Adipocyte (in vitro differentiated cells): ENCODE measurements around the gene SNRPD3.
A peak's percentile ranks its signal among the peaks of the same experiment; 100 is the strongest.

Experiments
- DNase-seq: peaks from one replicate; pipeline ENCODE4 v3.0.0-alpha.2; 2015; ENCODE audit warnings: low read depth
- H3K27me3 ChIP-seq: replicated peaks from 2 replicates; pipeline ENCODE4 v1.7.0; 2013; ENCODE audit warnings: mild to moderate bottlenecking, low read length, moderate library complexity; ENCODE audit not compliant: control insufficient read depth, insufficient read depth
- H3K36me3 ChIP-seq: 2 replicates; pipeline ENCODE4 v1.7.0; 2013; ENCODE audit warnings: low read length, mild to moderate bottlenecking, moderate library complexity; ENCODE audit not compliant: control insufficient read depth, insufficient read depth, severe bottlenecking
- H3K4me1 ChIP-seq: 2 replicates; pipeline ENCODE4 v1.7.0; 2013; ENCODE audit warnings: mild to moderate bottlenecking, low read length, moderate library complexity; ENCODE audit not compliant: control insufficient read depth, insufficient read depth
- H3K4me3 ChIP-seq: 2 replicates; pipeline ENCODE4 v1.7.0; 2013; ENCODE audit warnings: mild to moderate bottlenecking, low read length, moderate library complexity
- H3K9ac ChIP-seq: 2 replicates; pipeline ENCODE4 v1.7.0; 2013; ENCODE audit warnings: mild to moderate bottlenecking, low read length, moderate library complexity
- H3K9me3 ChIP-seq: 2 replicates; pipeline ENCODE4 v1.7.0; 2013; ENCODE audit warnings: mild to moderate bottlenecking, low read length, moderate library complexity; ENCODE audit not compliant: control insufficient read depth

SNRPD3 gene

DNA sequence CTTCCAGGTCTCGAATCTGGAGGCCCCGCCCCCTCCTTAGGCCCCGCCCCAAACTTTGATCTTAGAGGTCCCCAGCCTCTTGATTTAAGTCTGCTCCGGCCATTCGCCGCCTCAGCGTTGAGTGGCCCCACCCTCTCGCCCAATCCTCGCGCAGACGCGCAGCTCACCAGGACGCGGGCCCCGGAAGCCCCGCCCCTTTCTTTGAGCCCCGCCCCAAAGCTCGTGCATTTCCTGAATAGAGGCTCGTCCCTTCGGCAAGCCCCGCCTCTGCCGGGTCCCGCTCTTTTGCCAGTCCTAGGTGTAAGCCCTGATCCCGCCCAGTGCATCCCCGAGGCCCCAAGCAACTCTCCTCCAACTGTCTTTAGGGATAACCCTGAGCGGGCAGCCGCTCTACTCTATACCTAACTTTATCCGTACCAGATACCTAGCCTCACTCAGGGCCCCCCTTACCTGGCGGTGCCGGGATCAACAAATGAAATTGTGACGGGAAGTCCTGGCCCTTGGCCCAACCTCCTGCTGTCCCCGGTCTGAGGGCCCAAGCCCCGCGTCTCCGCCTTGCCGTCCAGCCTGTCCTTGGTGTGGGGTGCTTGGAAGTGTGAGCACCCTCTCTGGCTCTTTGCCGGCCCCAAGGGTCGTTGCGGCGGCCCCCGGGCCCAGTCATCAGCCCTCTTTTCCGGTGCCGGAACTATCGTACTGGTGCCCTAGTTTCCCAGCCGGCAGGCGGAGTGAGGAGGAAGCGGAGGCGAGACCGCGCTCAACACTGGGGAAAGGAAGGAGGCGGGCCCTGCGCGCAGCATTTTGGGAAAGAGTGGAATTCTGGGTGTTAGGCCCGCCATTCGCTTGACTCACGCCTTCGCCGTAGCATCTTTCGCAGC, at the start of gene SNRPD3:
SNRPD3 (plus strand) TSS at position 835 of the 875 bp plus-strand sequence. CDS start 1,676 bp downstream, outside the sequence.
- peaks cover 37% of the 10 kb centered on the region for H3K36me3 ChIP-seq

DNA sequence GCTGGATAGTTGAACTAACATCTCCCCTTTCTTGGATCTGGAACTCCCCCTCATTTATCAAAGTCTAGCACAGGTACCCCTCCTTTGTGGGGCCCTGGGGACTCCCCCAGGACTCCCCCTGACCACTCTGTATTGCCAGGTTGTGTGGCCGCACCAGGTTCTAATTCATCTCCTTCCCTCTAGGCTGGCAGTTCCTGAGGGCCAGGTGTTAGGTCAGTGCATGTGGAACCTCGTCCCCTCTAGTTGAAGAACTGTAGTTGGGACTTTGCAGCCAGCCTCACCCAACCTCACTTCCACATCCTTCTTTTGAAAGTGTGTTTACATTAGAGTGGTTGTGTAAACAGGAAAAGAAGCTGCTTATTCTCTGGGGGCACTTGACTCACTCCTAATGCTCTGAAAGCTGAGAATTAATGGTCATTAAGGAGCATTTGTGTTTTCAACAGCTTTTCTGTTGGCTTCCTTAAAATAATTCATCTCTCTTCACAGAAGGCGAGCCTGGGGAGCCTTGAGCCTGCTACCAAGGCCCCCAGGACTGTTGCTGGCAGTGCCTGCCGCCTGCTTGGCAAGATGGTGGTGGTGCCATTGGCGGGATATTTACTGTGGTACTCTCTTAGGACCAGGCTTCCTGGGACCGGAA, 48.9 kb upstream of the SNRPD3 start:
- no peaks in the 10 kb centered on the region for H3K9me3 ChIP-seq
- DNase-seq: peak; percentile 38
- H3K4me1 ChIP-seq: peaks cover 46% of the 10 kb centered on the region
- H3K9ac ChIP-seq: no peak overlapping the region
- H3K36me3 ChIP-seq: no peaks in the 10 kb centered on the region
- H3K27me3 ChIP-seq: no peaks in the 10 kb centered on the region
- H3K4me3 ChIP-seq: no peak overlapping the region

More for the DNA sequence above, at the start of gene SNRPD3:
- H3K9ac ChIP-seq: peak within 1 kb of the TSS; percentile 95
- no peaks in the 10 kb centered on the region for H3K27me3 ChIP-seq
- peak; percentile 100 for DNase-seq
- H3K9me3 ChIP-seq: no peaks in the 10 kb centered on the region
- peaks cover 41% of the 10 kb centered on the region for H3K4me1 ChIP-seq
- H3K4me3 ChIP-seq: peak within 1 kb of the TSS; percentile 93

DNA sequence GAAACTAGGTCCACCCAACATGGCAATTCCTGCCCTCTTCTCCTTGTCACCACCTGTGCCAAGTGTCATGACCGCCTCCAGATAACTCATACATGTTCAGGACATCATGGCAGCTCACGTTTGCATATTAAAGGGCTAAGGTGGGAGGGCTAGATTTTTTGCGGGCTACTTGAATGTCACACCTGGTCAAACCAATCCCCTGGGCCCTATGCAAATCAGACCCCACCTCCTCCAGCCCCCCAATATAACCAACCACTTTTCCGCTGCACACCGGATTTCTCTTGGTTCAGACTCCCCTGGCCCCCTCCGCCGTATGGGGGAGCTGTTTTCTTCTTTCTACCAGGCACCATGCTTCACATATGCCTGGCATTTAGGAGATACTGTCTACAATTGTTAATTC, 48.1 kb upstream of the SNRPD3 start:
- Histone ChIP-seq H3K36me3 (no peaks in the 10 kb centered on the region), H3K4me3 (no peak overlapping the region), H3K4me1 (peaks cover 50% of the 10 kb centered on the region), H3K27me3 (no peaks in the 10 kb centered on the region), H3K9me3 (no peaks in the 10 kb centered on the region), H3K9ac (no peak overlapping the region)
- DNase-seq: no peak

DNA sequence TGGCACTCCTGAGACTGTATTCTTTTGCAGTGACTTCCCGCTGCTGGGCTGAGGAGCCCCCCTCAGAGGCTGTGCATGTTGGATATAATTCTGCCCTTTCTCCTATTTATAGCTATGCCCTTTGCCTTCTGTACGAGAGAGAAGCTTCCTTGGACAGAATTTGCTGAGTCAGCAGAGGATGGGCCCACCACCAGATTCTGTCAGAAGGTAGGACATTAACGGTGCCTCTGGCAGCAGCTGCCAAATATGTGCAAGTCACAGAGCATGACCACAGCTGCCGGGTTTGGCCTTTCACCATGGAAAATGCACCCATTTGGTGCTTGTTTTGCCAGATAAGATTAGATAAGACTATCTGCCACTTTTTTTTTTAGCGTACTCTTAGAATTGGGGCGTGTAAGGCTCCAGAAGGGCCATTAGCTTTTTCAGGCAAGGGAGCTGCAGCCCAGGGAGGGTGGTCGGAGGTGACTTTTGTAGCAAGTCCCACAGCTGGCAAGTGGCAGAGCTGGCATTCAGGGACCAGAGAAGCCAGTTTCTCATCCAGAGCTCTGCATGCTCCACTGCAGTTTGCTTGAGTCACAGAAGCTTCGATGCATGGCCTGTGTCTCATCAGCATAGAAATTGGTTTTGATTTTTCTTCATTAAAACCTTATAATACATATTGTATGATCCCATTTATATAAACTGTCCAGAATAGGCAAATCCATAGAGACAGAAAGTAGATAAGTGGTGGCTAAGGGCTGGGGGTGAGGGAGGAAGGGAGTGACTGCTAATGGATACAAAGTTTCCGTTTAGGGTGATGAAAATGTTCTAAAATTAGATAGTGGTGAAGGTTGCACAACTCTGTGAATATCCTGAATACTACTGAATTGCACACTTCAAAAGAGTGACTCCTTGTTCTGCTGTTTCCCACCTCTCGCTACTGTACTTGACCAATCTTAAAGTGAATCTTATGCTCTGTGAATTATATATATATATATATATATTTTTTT, 44.9 kb upstream of the SNRPD3 start:
- peaks cover 6% of the 10 kb centered on the region for H3K27me3 ChIP-seq
- DNase-seq: peak; percentile 73
- H3K9ac ChIP-seq: no peak overlapping the region
- peaks cover 25% of the 10 kb centered on the region for H3K4me1 ChIP-seq
- H3K9me3 ChIP-seq: no peaks in the 10 kb centered on the region
- H3K4me3 ChIP-seq: peak overlapping the region; percentile 1
- H3K36me3 ChIP-seq: no peaks in the 10 kb centered on the region

DNA sequence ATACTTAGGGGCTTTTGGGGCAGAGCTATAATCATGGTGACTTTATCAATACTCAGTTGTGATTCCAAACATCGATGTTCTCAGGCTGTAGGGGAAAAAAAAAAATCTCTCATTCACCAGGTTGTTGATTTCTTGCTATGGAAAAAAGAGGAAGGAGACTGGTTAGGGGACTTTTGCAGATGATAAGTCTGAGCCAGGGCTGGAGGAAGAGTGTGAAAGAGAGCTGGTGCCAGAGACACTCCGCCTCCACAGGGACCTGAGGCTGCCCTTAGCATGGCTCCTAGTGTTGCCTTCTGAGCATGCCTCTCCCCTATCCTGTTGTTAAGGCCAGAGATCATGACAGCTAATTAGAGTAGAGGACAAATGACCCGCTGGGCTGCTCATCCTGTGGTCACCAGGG, 43.8 kb upstream of the SNRPD3 start:
- Histone ChIP-seq H3K4me3 (no peak overlapping the region), H3K27me3 (peaks cover 6% of the 10 kb centered on the region), H3K9me3 (no peaks in the 10 kb centered on the region), H3K4me1 (peaks cover 30% of the 10 kb centered on the region), H3K36me3 (no peaks in the 10 kb centered on the region), H3K9ac (no peak overlapping the region)
- DNase-seq: no peak

DNA sequence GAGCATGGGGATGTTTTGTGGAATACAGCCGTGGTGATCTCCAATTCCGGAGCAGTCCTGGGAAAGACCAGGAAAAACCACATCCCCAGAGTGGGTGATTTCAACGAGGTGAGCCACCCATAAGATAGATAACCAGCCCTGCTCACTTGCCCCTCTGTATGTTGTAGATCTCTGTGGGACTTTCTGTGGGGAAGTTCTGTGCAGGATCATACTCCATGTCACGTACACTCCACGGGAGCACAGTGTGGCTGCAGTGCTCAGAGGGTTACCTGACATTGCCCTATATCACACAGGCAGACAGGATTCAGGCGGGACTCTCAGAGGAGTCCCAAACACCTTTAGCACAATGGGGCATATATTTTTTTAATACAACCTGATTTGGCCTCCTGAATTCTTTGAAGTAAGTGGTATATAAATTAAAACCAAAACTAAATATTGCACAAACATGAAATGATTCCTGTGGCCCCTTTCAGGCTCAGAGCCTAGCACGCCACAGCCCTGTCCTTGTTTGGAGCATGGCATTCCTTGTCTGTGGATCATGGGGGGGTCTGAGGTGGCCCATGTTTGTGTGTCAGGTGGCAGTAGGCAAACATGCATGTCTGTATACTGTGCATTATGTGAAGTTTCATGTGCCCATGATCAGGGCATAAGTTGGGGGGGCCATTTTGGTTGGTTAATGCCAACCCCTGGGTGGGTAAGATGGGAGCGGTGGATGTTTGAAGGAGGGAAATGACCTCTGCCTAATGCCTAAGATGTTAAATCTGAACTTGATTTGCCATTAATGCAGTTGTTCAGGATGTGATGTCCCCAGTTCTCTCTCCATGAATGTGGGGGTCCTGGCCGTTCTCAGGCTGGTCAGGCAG, 42.2 kb upstream of the SNRPD3 start:
- Histone ChIP-seq H3K9me3 (no peaks in the 10 kb centered on the region), H3K36me3 (no peaks in the 10 kb centered on the region), H3K4me1 (peaks cover 33% of the 10 kb centered on the region), H3K27me3 (peaks cover 6% of the 10 kb centered on the region), H3K4me3 (no peak overlapping the region), H3K9ac (no peak overlapping the region)
- no peak for DNase-seq

DNA sequence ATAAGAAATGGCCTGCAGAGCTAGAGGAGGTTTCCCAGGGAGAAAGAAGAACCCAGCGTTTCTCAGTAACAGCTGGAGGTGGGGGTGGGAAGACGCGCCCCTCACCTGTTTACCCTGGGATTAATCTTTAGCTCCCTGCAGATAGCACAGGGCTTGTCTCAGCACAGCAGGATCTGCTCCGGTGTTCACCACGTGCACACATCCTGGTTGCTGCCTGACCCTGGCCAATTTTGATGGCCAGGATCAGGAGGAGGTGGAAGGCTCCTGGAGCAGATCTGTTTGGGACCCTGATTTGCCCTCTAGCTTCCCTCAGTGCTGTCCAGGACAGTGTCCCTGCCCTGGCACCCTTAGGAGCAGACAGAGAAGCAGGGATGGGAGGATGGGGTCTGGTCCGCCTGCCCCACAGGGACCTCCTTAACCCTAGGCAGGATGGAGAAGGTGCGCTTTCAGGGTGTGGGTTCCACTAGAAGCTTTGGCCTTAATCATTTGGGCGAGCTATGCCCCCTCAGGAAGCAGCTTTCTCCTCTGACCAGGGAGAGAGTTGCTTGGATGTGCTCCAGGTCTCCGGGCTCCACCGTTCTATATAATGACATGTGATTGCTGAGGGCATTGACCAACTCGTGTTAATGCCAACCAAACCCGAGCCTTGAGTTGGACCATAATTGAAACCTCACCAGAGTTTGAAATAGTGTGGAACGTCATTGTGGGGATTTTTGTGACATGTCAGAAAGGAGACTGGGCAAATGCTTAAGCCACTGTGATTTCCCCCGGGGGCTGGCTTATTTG, 41.4 kb upstream of the SNRPD3 start:
- Histone ChIP-seq H3K4me1 (peaks cover 33% of the 10 kb centered on the region), H3K4me3 (no peak overlapping the region), H3K9me3 (no peaks in the 10 kb centered on the region), H3K36me3 (no peaks in the 10 kb centered on the region), H3K27me3 (peaks cover 6% of the 10 kb centered on the region), H3K9ac (no peak overlapping the region)
- no peak for DNase-seq

DNA sequence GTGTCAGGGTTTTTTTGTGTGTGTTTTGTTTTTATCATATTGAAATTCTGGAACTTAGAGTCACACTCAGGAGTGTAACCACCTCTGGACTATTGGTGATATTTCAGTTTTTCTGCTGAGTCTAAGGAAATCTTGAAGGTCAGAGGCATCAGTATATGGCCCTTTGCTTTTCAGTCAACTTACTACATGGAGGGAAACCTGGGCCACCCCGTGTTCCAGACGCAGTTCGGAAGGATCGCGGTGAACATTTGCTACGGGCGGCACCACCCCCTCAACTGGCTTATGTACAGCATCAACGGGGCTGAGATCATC, 40.8 kb upstream of the SNRPD3 start:
- DNase-seq: no peak
- no peak overlapping the region for H3K4me3 ChIP-seq
- no peaks in the 10 kb centered on the region for H3K9me3 ChIP-seq
- H3K9ac ChIP-seq: no peak overlapping the region
- H3K27me3 ChIP-seq: peaks cover 6% of the 10 kb centered on the region
- no peaks in the 10 kb centered on the region for H3K36me3 ChIP-seq
- peaks cover 33% of the 10 kb centered on the region for H3K4me1 ChIP-seq

DNA sequence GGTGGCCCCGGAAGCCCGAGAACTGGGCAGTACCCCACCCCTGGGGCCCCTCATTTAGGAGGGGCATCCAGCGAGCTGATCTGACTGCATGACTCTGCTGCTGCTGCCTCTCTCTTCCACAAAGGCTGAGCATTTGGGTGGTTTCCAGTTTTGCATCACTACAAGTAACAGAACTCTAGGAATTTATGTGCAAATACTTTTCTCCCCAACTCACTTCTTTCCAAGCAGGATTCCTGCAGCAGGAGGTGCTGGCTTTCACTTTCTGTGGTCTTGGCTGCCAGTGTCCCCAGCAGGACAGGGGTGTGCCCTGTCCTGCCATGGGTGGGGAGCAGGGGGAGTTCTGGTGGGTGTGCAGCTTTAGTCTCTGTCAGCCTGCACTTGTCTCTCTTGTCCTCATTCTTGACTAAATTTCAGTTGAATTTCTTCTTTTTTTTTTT, 39.5 kb upstream of the SNRPD3 start:
- H3K4me3 ChIP-seq: peak overlapping the region; percentile 38
- no peaks in the 10 kb centered on the region for H3K36me3 ChIP-seq
- no peaks in the 10 kb centered on the region for H3K9me3 ChIP-seq
- DNase-seq: peak; percentile 96
- H3K27me3 ChIP-seq: peaks cover 6% of the 10 kb centered on the region
- peaks cover 22% of the 10 kb centered on the region for H3K4me1 ChIP-seq
- H3K9ac ChIP-seq: no peak overlapping the region

DNA sequence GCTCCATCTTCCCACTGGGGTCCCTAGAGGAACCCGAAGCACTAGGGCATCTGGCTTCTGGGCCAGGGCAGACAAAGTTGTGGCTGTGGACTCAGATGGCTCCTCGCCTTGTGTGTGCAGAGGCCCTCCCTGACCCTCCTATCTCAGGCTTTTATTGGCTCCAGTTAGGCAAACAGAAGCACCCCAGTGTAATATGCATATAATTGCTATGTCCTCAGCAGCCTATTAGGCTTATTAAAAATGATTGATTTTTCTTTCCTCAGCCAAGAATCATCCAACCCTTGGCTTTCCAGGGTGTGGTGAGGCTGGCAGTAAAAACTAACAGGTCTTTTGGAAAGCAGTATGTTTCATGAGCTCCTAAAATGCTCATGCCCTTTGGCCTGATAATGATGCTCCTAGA, 38.4 kb upstream of the SNRPD3 start:
- H3K9me3 ChIP-seq: no peaks in the 10 kb centered on the region
- H3K4me3 ChIP-seq: no peak overlapping the region
- no peaks in the 10 kb centered on the region for H3K36me3 ChIP-seq
- peaks cover 6% of the 10 kb centered on the region for H3K27me3 ChIP-seq
- DNase-seq: no peak
- no peak overlapping the region for H3K9ac ChIP-seq
- H3K4me1 ChIP-seq: peaks cover 15% of the 10 kb centered on the region
